HCT116 (cell line): ENCODE measurements around the gene PPARGC1A. TPM values are rescaled to one million over a fixed set of nuclear protein-coding genes. Genes with fewer than 3 reads are reported as not detected.

Experiments used
- ATAC-seq: fragments of 200-7000 bp; cut with Tn5 transposase; 2 replicates; pipeline ENCODE4 v1.9.1; 2020; ENCODE audit warnings: mild to moderate bottlenecking, moderate library complexity
- BruUV-seq: library from RNA; stranded (reverse); fragments of 400-500 nt; replicated peaks from 2 replicates; lab custom pipeline; 2021; lab: Mats Ljungman, UMichigan
- CTCF ChIA-PET: fragments of 300-600 bp; sonication (Branson Sonifier 250); formaldehyde crosslinking; loops from one replicate; lab custom pipeline; 2021; ENCODE audit warnings: antibody characterized with exemption; lab: Charles Lee
- POLR2A ChIA-PET: fragments of 300-600, 350-600 bp; sonication (Branson Sonifier 250); formaldehyde crosslinking; loops from one replicate; lab custom pipeline; 2021; ENCODE audit warnings: antibody characterized with exemption; lab: Charles Lee
- RAD21 ChIA-PET, 2 experiments: fragments of 300-600 bp; sonication (Branson Sonifier 250); formaldehyde crosslinking; loops; one replicate each; lab custom pipeline; 2023; ENCODE audit warnings: low total read pairs in 2 of 2; ENCODE audit not compliant: uncharacterized antibody in 2 of 2, unreplicated experiment in 2 of 2, low non-redundant PET in 1 of 2; lab: Charles Lee
- DNase-seq: peaks from one replicate; pipeline ENCODE4 v3.0.0-alpha.2; 2010; ENCODE audit warnings: low read depth, low spot score
- H2AFZ ChIP-seq: fragments of 200-600 bp; shearing (Covaris generic), sonication (generic); 2 replicates; pipeline ENCODE4 v1.6.1; 2017; ENCODE audit warnings: low read depth, mixed run types, mixed read lengths, antibody characterized with exemption, low read length; ENCODE audit not compliant: poor library complexity, severe bottlenecking
- H3K27ac ChIP-seq: 2 replicates; pipeline ENCODE4 v1.5.1; 2012; ENCODE audit warnings: low read depth, low read length
- H3K27me3 ChIP-seq: fragments of 200-600 bp; sonication (generic); 2 replicates; pipeline ENCODE4 v1.6.1; 2016; ENCODE audit warnings: mixed run types, low read length, mixed read lengths; ENCODE audit not compliant: insufficient read depth
- H3K36me3 ChIP-seq, 2 experiments: fragments of 200-500 bp in 1 of 2; fragments of 200-600 bp in 1 of 2; sonication (Bioruptor generic) in 1 of 2; sonication (generic) in 1 of 2; 2 replicates each; pipeline versions ENCODE4 v1.5.1 to v1.6.1; 2014 to 2016; ENCODE audit warnings: low read length in 2 of 2, inconsistent platforms in 1 of 2, mixed read lengths in 1 of 2, mixed run types in 1 of 2; ENCODE audit not compliant: insufficient read depth in 2 of 2, control insufficient read depth in 1 of 2
- H3K4me1 ChIP-seq, 2 experiments: fragments of 200-600 bp in 1 of 2; sonication (generic) in 1 of 2; 2 replicates each; pipeline versions ENCODE4 v1.5.1 to v1.6.1; 2012 to 2017; ENCODE audit warnings: low read length in 2 of 2, inconsistent platforms in 1 of 2, mild to moderate bottlenecking in 1 of 2, mixed read lengths in 1 of 2, mixed run types in 1 of 2, moderate library complexity in 1 of 2; ENCODE audit not compliant: insufficient read depth in 2 of 2, control insufficient read depth in 1 of 2
- H3K4me2 ChIP-seq: fragments of 200-600 bp; sonication (generic); 2 replicates; pipeline ENCODE4 v1.6.1; 2017; ENCODE audit warnings: mixed run types, low read length, mixed read lengths
- H3K4me3 ChIP-seq, 2 experiments: fragments of 200-600 bp in 1 of 2; sonication (generic) in 1 of 2; replicated peaks in 1 of 2; 2 replicates each; pipeline ENCODE4 v1.5.1; 2011 to 2016; ENCODE audit warnings: low read length in 2 of 2, control low read depth in 1 of 2, low read depth in 1 of 2, mild to moderate bottlenecking in 1 of 2, mixed read lengths in 1 of 2, mixed run types in 1 of 2
- H3K79me2 ChIP-seq: fragments of 200-600 bp; sonication (generic); 2 replicates; pipeline ENCODE4 v1.6.1; 2017; ENCODE audit warnings: mild to moderate bottlenecking, mixed run types, low read length, moderate library complexity, mixed read lengths; ENCODE audit not compliant: insufficient read depth
- H3K9ac ChIP-seq: fragments of 200-600 bp; sonication (generic); 2 replicates; pipeline ENCODE4 v1.6.1; 2016; ENCODE audit warnings: low read length, mixed read lengths
- H3K9me2 ChIP-seq: fragments of 200-600 bp; sonication (generic), shearing (Covaris generic); 2 replicates; pipeline ENCODE4 v1.6.1; 2017; ENCODE audit warnings: mixed run types, mild to moderate bottlenecking, moderate library complexity; ENCODE audit not compliant: insufficient read depth
- H3K9me3 ChIP-seq, 2 experiments: fragments of 200-500 bp in 1 of 2; fragments of 200-600 bp in 1 of 2; sonication (Bioruptor generic) in 1 of 2; sonication (generic) in 1 of 2; 2 replicates each; pipeline ENCODE4 v1.6.1; 2014 to 2017; ENCODE audit warnings: low read length in 2 of 2, mixed read lengths in 2 of 2, inconsistent platforms in 1 of 2, low read depth in 1 of 2, mild to moderate bottlenecking in 1 of 2, mixed run types in 1 of 2, moderate library complexity in 1 of 2; ENCODE audit not compliant: control insufficient read depth in 1 of 2, insufficient read depth in 1 of 2
- H4K20me1 ChIP-seq: fragments of 200-600 bp; sonication (generic), shearing (Covaris generic); 2 replicates; pipeline ENCODE4 v1.6.1; 2017; ENCODE audit warnings: mixed run types, mild to moderate bottlenecking, moderate library complexity; ENCODE audit not compliant: insufficient read depth
- EZH2 ChIP-seq: fragments of 200-600 bp; sonication (generic); IDR thresholded peaks from 2 replicates; pipeline ENCODE4 v1.6.1; 2017; ENCODE audit warnings: antibody characterized with exemption, mixed run types
- FOSL1 ChIP-seq: IDR thresholded peaks from 2 replicates; pipeline ENCODE4 v1.6.1; 2012; ENCODE audit warnings: low read depth
- POLR2AphosphoS5 ChIP-seq: IDR thresholded peaks from 2 replicates; pipeline ENCODE4 v1.6.1; 2011; ENCODE audit warnings: mild to moderate bottlenecking, low read depth, low read length, moderate library complexity
- SP1 ChIP-seq: IDR thresholded peaks from 2 replicates; pipeline ENCODE4 v1.6.1; 2012; ENCODE audit warnings: low read depth
- intact Hi-C: fragments of 100-400 bp; cut with micrococcal nuclease; formaldehyde crosslinking; loops from 2 replicates; pipeline ENCODE4 v1.10.0; 2022
- total RNA-seq: library from RNA; stranded (reverse); gene quantifications from one replicate; pipeline ENCODE4 v1.2.1, GENCODE V29; 2021; ENCODE audit not compliant: unreplicated experiment
- TF ChIP-seq, protein P1 (sequence below): IDR thresholded peaks from 2 replicates; pipeline ENCODE4 v1.6.1; 2011; ENCODE audit warnings: mild to moderate bottlenecking, low read length, moderate library complexity; ENCODE audit not compliant: insufficient replicate concordance; ENCODE audit errors: extremely low read depth

Gene PPARGC1A
- total RNA-seq, 1 experiment from 2014 or later: not detected

DNA sequence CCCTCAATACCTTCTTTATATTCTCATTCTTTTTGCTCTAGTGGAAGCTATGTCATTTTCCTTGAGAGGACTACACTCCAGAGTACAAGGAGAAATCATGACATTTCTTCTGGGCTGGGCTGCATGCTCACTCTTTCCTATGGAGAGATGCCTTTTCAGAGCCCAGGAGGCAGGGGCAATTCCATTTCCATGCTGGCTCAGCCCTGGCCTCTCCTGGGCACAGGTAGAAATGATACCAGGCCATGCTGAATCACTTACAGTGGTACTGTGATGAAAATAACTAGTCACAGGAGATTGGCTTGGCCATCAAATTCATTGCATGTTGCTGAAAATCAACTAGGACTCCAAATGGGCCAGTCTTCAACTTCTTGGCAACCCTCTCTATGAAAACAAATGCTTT lies 34.0 kb upstream of the PPARGC1A start:
- H2AFZ ChIP-seq: no peak overlapping the region
- DNase-seq: no peak
- H3K9ac ChIP-seq: no peak overlapping the region
- no peaks in the 10 kb centered on the region for H3K9me2 ChIP-seq
- ChIA-PET RAD21 (no interaction called here), CTCF (no interaction called here), POLR2A (no interaction called here)
- BruUV-seq: no TSS peak
- no peak overlapping the region for H3K27ac ChIP-seq
- H3K27me3 ChIP-seq: no peaks in the 10 kb centered on the region
- no peaks in the 10 kb centered on the region for H3K79me2 ChIP-seq
- no peak overlapping the region for H3K4me2 ChIP-seq
- peaks cover 0 to 4% of the 10 kb centered on the region in 2 experiments; a peak in 2 of 4 replicates for H3K9me3 ChIP-seq
- H4K20me1 ChIP-seq: no peaks in the 10 kb centered on the region
- intact Hi-C loops: no loop called here
- H3K4me3 ChIP-seq: no peak overlapping the region
- no peaks in the 10 kb centered on the region; a peak in 1 of 4 replicates for H3K36me3 ChIP-seq
- TF ChIP-seq, protein P1, sequence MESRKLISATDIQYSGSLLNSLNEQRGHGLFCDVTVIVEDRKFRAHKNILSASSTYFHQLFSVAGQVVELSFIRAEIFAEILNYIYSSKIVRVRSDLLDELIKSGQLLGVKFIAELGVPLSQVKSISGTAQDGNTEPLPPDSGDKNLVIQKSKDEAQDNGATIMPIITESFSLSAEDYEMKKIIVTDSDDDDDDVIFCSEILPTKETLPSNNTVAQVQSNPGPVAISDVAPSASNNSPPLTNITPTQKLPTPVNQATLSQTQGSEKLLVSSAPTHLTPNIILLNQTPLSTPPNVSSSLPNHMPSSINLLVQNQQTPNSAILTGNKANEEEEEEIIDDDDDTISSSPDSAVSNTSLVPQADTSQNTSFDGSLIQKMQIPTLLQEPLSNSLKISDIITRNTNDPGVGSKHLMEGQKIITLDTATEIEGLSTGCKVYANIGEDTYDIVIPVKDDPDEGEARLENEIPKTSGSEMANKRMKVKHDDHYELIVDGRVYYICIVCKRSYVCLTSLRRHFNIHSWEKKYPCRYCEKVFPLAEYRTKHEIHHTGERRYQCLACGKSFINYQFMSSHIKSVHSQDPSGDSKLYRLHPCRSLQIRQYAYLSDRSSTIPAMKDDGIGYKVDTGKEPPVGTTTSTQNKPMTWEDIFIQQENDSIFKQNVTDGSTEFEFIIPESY: no peak
- TF ChIP-seq POLR2AphosphoS5 (no peak), SP1 (no peak)
- no peaks in the 10 kb centered on the region for H3K4me1 ChIP-seq
- ATAC-seq: no peak

DNA sequence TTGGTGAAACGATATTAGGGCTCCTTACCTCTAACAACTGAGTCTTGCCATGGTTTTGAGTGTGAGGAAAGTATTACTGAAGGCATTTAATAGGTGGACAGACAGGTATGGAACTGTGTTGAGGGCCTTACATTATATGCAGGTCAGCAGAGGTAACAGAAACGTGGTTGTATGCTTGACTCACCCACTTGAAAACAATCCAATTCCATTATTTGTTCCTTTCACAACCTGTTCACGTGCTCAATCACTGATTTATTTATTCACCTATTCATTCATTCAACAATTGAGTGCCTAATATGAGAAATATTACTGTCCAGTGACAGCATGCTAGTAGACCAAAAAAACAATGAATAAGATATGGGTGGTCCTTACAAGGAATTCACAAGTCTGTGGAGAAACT lies 33.3 kb upstream of the PPARGC1A start:
- H3K9me3 ChIP-seq: peaks cover 0 to 4% of the 10 kb centered on the region in 2 experiments; a peak in 2 of 4 replicates
- H3K27me3 ChIP-seq: no peaks in the 10 kb centered on the region
- BruUV-seq: no TSS peak
- H3K9me2 ChIP-seq: no peaks in the 10 kb centered on the region
- TF ChIP-seq, protein P1: no peak
- TF ChIP-seq EZH2 (no peak), FOSL1 (no peak)
- H4K20me1 ChIP-seq: no peaks in the 10 kb centered on the region
- H3K27ac ChIP-seq: no peak overlapping the region
- CTCF ChIA-PET: no interaction called here
- POLR2A ChIA-PET: no interaction called here
- H3K4me1 ChIP-seq: no peaks in the 10 kb centered on the region
- RAD21 ChIA-PET: no interaction called here
- intact Hi-C loops: no loop called here
- no peak for ATAC-seq
- no peaks in the 10 kb centered on the region; a peak in 1 of 4 replicates for H3K36me3 ChIP-seq
- H3K9ac ChIP-seq: no peak overlapping the region
- no peak overlapping the region for H2AFZ ChIP-seq
- DNase-seq: no peak
- H3K79me2 ChIP-seq: no peaks in the 10 kb centered on the region
- H3K4me2 ChIP-seq: no peak overlapping the region
- no peak overlapping the region for H3K4me3 ChIP-seq
